COR-L47 (cell line): Measurements from ENCODE around the gene NCOA5.

Experiments used
- DNase-seq: peaks from one replicate; lab custom pipeline; 2025; lab: John Stamatoyannopoulos, UW

Gene NCOA5

DNA sequence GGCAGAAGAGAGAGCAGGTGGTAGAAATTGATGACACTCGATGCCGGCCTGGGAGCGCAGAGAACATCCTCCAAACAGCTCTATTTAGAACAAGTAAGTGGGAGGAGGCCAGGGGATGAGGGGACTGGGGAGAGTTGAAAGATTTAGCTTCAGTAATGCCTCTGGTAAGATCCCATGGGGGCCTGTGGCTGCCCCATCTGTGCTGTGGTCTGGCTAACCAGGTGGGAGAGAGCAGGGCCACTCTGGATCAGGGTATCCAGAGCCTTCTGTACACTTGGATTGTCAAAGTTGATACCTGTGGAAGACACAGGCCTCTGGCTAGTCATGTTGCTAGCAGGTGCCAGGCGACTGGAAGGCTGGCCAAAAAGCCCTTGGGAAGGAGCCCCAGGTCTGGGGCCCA is 27.6 kb downstream of the NCOA5 start:
- DNase-seq, result no peak

DNA sequence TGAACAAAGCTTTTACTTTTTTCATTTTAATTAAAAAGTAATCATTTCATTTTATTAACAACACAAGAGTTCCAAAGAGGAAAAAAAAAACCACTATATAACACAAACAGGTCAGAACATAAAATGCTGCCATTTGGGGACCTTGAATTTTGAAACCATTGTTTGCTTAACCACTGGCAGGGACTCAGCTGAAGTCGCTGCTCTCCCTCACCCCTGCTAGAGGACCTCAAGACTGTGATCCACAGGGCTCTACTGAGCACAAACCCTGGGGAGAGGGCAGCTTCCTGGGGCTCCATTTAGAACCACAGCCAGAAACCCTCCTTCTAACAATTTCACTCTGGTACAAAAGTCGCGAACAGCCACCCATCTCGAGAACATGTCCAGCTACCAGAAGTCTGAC is 28.8 kb downstream of the NCOA5 start:
- no peak for DNase-seq

GRCh38 chr20:46060301-46060881 is 29.4 kb downstream of the NCOA5 start:
- peak; percentile 64 for DNase-seq

GRCh38 chr20:46058599-46059281 is 31.0 kb downstream of the NCOA5 start:
- DNase-seq, result no peak

- no peak for DNase-seq
Observed at GRCh38 chr20:46057856-46058598, 31.7 kb downstream of the NCOA5 start.

DNA sequence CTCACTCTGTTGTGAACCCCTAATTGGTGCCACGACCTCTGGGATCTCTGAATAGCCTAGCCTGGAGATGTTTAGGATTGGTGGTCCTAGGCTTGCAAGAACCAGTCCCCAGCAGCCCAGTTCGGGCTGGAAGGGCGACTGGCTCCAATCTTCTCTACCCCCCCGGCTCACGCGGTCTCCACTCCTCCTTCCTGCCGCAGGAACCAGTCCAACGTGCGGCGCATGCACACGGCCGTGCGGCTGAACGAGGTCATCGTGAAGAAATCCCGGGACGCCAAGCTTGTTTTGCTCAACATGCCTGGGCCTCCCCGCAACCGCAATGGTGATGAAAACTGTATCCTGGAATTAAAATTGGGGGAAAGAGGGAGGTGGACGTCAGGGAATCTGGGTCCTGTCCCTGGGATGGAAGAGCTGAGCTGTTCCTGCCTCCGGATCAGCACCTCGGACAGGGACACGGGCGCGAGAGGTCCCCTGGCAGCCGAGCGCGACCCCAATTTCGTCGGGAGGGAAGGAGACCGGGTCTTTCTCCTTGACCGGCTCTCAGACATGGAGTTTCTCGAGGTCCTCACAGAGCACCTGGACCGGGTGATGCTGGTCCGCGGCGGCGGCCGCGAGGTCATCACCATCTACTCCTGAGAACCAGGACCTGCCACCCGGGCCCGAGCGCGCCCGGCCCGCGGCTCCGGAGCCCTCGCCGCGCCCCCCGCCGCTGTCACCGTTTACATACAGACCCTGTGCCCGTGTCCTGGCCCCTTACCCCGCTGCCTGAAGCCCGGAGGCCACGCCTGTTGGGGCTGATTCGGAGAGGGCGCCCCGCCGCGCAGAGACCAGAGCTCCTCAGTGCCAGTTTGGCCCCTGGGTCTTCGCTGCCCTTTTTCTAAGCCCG is 32.5 kb downstream of the NCOA5 start:
- no peak for DNase-seq

DNA sequence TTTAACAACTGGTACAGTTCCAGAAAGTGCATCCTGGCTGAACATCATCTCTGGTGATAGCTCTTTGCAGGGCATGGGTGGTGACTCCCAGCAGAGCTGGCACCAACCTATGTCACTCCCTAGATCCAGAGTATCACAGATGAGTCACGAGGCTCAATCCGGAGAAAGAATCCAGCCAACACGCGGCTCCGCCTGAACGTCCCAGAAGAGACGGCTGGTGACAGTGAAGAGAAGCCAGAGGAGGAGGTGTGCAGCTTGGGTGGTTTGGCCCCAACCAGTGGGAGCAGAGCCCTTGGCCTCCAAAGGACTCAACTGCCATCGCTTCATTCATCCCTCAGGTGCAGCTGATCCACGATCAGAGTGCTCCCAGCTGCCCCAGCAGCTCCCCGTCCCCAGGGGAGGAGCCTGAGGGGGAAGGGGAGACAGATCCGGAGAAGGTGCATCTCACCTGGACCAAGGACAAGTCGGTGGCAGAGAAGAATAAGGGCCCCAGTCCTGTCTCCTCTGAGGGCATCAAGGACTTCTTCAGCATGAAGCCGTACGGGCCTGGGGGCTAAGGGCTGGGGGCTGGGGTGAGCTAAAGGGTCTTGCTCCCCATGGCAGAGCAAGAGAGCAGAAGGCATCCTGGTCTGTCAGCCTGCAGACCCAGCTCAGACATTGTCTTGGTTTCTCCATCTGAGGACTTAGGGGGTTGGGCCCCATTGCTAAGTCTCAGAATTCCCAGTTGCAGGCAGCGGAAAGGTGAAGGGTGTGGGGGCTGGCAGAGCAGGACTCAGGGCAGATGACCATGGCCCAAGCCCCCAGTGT is 33.5 kb downstream of the NCOA5 start:
- no peak for DNase-seq

GRCh38 chr20:46055269-46055668 is 34.5 kb downstream of the NCOA5 start:
- DNase-seq, result no peak

DNA sequence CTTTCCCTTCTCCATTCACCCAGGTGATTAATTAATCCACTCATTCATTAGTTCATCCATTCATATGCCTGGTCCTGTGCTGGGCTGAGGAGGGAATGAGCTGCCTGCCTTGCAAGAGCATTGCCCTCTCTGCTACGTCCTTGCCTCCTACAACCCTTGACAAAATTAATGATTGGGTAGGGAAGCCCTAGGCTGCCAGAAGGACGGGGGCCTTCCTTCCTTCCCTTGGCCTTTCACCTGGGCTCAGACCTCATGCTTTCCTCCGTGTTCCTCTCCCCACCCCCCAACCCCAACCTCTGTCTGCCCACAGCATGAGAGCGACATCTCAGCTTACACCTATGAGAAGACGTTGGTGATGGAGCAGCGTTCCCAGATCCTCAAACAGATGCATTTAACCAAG is 35.2 kb downstream of the NCOA5 start:
- DNase-seq, result no peak

DNA sequence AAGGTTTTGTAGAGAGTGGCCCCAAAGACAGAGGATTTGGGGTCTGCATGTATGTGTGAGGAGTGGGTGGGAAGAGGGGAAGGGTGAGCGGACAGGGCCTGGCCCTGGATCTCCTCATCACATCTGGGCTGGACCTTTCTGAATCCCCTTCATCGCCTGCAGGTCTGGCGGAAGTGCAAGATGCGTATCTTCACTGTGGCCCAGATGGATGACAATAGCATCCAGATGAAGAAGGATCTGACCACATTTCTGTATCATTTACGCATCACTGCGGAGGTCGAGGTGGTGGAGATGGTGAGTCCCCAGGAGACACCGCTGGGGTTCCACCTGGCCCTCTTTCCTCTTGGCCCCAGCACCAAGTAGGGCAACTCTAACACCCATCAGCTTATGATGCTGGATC is 36.3 kb downstream of the NCOA5 start:
- no peak for DNase-seq

GRCh38 chr20:46051556-46052308 is 38.0 kb downstream of the NCOA5 start:
- peak; percentile 58 for DNase-seq

DNA sequence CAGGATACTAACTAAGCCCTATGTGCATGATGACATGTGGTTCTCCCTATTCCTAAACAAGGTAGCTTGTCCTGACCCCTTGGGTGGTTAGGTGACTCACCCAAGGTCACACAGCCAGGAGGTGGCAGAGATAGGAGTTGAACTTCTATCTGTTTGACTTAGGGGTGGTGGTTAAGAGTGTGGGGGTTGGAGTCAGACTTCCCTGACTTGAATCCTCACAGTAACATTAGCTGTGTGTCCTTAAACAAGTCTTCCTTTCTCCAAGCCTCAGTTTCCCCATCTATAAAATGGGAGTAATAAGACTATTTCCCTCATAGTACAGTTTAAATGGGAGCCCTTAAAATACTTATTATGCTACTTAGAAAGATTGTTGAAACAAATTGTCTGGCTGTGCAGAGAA is 38.9 kb downstream of the NCOA5 start:
- no peak for DNase-seq

GRCh38 chr20:46050444-46050843 is 39.3 kb downstream of the NCOA5 start:
- DNase-seq, result no peak

DNA sequence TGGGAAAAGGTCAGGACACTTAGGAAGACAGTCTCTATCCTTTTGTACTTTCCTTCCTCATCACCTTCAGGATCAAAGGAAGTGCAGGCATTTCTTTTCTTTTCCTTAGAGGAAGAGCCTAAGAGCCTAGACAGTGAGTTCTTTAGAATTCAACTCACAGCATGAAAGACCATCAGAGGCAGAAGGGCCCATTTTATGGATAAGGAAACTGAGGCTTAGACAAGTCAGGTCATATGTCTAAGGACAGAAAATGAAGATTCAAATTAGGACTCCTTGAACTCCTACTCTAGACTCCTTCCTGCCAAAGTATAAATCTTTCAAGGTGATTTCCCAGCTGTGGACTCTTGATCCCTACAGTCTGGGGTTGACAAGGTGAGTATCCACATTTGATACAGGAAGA is 39.9 kb downstream of the NCOA5 start:
- no peak for DNase-seq

DNA sequence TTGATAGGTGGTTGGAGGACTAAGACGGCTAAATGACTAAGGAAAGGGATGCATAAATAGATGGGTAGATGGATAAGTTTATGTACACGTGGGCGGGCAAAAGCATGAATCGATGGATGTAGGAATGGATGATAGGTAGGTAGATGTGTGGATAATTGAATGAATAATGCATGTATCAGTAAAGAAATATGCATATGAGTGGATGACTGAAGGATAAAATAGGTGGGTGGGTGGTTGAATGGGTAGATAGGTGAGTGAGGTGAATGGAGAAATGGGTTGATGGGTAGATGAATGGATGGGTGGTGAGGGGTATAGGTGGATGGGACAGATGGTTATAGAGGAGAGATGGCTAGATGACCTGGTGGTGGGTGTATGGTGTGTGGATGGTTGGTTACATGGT is 40.6 kb downstream of the NCOA5 start:
- DNase-seq, result no peak

DNA sequence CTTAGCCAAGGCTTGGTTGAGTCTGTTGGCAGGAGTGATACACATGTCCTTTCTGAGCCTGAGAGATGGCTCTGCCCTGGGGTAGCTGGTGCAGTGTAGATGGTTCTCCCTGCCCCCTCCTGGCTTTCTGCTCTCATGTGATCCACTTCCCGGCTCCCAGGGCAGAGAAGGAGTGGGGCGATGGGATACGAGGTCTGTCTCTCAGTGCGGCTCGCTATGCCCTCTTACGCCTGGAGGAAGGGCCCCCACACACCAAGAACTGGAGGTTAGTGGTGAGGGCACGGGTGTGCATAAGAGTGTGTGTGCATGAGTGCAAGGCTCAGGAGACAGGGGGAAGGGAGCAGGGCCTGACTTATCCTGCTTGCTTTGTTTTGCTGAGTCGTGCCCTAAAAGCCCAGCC is 41.9 kb downstream of the NCOA5 start:
- no peak for DNase-seq

DNA sequence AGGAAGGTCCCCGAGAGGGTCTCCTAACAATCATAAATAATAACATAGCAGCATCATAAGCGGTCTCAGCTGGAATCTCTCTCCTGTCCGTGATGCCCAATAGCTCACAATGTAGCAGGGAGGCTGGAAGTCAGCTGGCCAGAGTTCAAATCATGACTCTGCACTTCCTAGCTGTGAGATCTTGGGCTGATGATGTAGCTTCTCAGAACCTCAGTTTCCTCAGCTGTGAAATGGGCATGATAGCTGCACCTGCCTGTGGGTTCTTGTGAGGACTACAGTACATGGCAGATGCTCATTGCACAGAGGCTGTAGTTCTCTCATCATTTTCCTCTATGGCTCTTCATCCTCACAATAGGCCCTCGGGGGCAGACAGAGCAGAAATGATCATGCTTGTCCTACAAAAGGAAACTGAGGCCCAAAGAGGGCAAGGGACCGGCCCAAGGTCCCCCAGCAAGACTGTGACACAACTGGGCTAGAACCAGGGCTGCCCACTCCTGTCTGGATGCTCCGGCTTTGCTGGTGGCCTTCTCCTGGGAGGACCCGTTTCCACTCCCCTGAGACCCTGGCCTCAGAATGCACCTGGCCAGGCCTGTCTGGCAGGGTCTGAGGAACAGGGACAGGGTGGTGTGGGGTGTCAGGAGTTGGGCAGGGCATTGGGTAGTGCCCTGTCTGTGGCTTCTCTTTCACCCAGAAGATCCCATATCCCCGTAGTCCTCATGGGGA is 43.0 kb downstream of the NCOA5 start:
- no peak for DNase-seq

DNA sequence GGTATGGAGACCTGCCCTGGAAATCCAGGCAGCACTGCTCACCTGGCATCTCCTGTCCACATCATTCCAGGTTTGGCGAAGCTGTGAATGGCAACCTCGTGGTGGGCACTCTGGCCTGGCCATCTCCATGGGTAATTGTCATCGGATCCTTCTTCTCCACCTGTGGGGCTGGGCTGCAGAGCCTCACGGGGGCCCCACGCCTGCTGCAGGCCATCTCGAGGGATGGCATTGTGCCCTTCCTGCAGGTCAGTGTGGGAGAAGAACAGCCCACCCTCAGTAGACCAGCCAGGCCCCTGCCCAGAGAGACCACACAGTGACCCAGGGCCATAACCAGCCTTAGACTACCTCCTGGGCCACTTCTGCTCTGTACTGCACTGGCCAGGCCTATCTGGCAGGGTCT is 44.9 kb downstream of the NCOA5 start:
- no peak for DNase-seq

GRCh38 chr20:46043556-46043955 is 46.2 kb downstream of the NCOA5 start:
- no peak for DNase-seq

DNA sequence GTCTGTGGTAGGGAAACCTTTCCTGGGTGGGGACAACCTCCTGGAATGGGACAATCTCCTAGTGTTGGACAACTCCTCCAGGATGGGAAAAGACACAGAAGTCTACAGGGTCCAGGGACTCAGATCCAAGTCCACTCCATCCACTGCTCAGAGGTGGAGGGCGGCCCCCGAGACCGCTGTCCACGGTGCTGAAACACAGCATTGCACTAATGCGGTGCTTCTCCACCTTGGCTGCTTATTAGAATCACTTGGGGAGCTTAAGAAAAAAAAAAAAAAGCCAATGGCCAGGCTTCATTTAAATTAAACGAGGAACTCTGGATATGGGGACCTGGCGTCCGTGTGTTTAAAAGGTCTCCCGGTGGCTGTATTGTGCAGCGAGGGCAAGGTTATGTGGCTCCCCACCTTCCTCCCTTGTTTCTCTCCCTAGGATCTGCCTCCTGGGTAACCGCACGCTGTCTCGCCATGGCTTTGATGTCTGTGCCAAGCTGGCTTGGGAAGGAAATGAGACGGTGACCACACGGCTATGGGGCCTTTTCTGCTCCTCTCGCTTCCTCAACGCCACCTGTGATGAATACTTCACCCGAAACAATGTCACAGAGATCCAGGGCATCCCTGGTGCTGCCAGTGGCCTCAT is 48.7 kb downstream of the NCOA5 start:
- DNase-seq, result no peak
